Caco-2 (cell line): ENCODE data around the gene VKORC1L1. TPM values are rescaled to one million over a fixed set of nuclear protein-coding genes. Genes with fewer than 3 reads are reported as not detected.
"Not testable (repeated sequence)": the region's sequence is repeated elsewhere in the genome, so short reads cannot be mapped to it uniquely, and the experiment has no call there.

Source experiments
- Bru-seq: library from RNA; stranded (reverse); fragments of 400-500 nt; gene quantifications from one replicate; lab custom pipeline; 2021; lab: Mats Ljungman, UMichigan
- BruChase-seq, 2 experiments: library from RNA; stranded (reverse); fragments of 400-500 nt; gene quantifications; one replicate each; lab custom pipeline; 2021; lab: Mats Ljungman, UMichigan
- BruUV-seq: library from RNA; stranded (reverse); fragments of 400-500 nt; replicated peaks from 2 replicates; lab custom pipeline; 2021; lab: Mats Ljungman, UMichigan
- CTCF ChIA-PET: fragments of 300-600 bp; sonication (Branson Sonifier 250); formaldehyde crosslinking; loops from one replicate; lab custom pipeline; 2022; ENCODE audit warnings: antibody characterized with exemption; lab: Charles Lee
- POLR2A ChIA-PET: fragments of 300-600 bp; sonication (Branson Sonifier 250); formaldehyde crosslinking; loops from one replicate; lab custom pipeline; 2022; ENCODE audit warnings: antibody characterized with exemption; lab: Charles Lee
- DNase-seq, 2 experiments: peaks; one replicate each; pipeline versions ENCODE4 v3.0.0 to v3.0.0-alpha.2; 2020 to 2022
- H3K27me3 ChIP-seq: replicated peaks from 2 replicates; pipeline ENCODE4 v1.6.0; 2011; ENCODE audit warnings: low read length; ENCODE audit not compliant: control insufficient read depth, insufficient read depth
- H3K36me3 ChIP-seq: 2 replicates; pipeline ENCODE4 v1.5.1; 2011; ENCODE audit warnings: low read length; ENCODE audit not compliant: control insufficient read depth, insufficient read depth
- H3K4me1 ChIP-seq: fragments of 250-450 bp; sonication (Bioruptor Pico); 2 replicates; pipeline ENCODE4 v1.5.1; 2020; ENCODE audit warnings: mild to moderate bottlenecking
- H3K4me3 ChIP-seq: 2 replicates; pipeline ENCODE4 v1.5.1; 2011; ENCODE audit warnings: low read depth, mild to moderate bottlenecking, control low read depth, low read length
- H3K9me3 ChIP-seq: fragments of 250-450 bp; sonication (Bioruptor Pico); 2 replicates; pipeline ENCODE4 v1.5.1; 2020; ENCODE audit warnings: mild to moderate bottlenecking, moderate library complexity
- H3K27ac Mint-ChIP-seq: one replicate; pipeline ENCODE4 v1.8.0; 2022; ENCODE audit warnings: mixed read lengths; ENCODE audit not compliant: unreplicated experiment
- H3K27me3 Mint-ChIP-seq: one replicate; pipeline ENCODE4 v1.8.0; 2022; ENCODE audit warnings: mixed read lengths; ENCODE audit not compliant: insufficient read depth, unreplicated experiment
- H3K36me3 Mint-ChIP-seq: one replicate; pipeline ENCODE4 v1.8.0; 2022; ENCODE audit warnings: mild to moderate bottlenecking, mixed read lengths; ENCODE audit not compliant: insufficient read depth, unreplicated experiment
- H3K4me1 Mint-ChIP-seq: one replicate; pipeline ENCODE4 v1.8.0; 2022; ENCODE audit warnings: low read depth, mixed read lengths; ENCODE audit not compliant: unreplicated experiment
- H3K4me3 Mint-ChIP-seq: one replicate; pipeline ENCODE4 v1.8.0; 2022; ENCODE audit warnings: mild to moderate bottlenecking, moderate library complexity, mixed read lengths; ENCODE audit not compliant: unreplicated experiment
- H3K9me3 Mint-ChIP-seq: one replicate; pipeline ENCODE4 v1.8.0; 2022; ENCODE audit warnings: mixed read lengths; ENCODE audit not compliant: unreplicated experiment
- intact Hi-C: fragments of 100-400 bp; cut with micrococcal nuclease; formaldehyde crosslinking; loops from one replicate; pipeline ENCODE4 v1.10.0; 2022; ENCODE audit not compliant: unreplicated experiment
- long read RNA-seq: library from polyadenylated mRNA; stranded (forward); transcript quantifications from one replicate; pipeline ENCODE4 v2.0.0, GENCODE V29; 2022
- total RNA-seq: library from RNA; stranded (reverse); gene quantifications from 2 replicates; pipeline ENCODE4 v1.2.3, GENCODE V29; 2022
- TF ChIP-seq, protein P1 (sequence below), 2 experiments: fragments of 200-600 bp in 1 of 2; IDR thresholded peaks; 1 replicate in 1 of 2; 2 replicates in 1 of 2; pipeline versions ENCODE4 v1.5.1 to v1.8.0; 2011 to 2022; ENCODE audit warnings: antibody characterized with exemption in 1 of 2, control low read depth in 1 of 2, inconsistent platforms in 1 of 2, low read depth in 1 of 2, low read length in 1 of 2, mild to moderate bottlenecking in 1 of 2, moderate library complexity in 1 of 2; ENCODE audit not compliant: insufficient read depth in 1 of 2, severe bottlenecking in 1 of 2, unreplicated experiment in 1 of 2

Gene VKORC1L1
- 35.2 and 35.5 TPM in 2 replicates for total RNA-seq
- percentile 83 among the genes with signal in this experiment for Bru-seq, nascent RNA
- percentile 89 among the genes with signal in this experiment for BruChase-seq, experiment 1, labeled RNA remaining after a 2-hour chase
- percentile 88 among the genes with signal in this experiment for BruChase-seq, experiment 2, labeled RNA remaining after a 6-hour chase
- long read RNA-seq, full-length matches to known transcripts: 48 of 60 reads
- long read RNA-seq, partial matches to known transcripts: 0 of 60 reads
- long read RNA-seq, other reads (novel, unspliced or antisense): 12 of 60 reads

DNA sequence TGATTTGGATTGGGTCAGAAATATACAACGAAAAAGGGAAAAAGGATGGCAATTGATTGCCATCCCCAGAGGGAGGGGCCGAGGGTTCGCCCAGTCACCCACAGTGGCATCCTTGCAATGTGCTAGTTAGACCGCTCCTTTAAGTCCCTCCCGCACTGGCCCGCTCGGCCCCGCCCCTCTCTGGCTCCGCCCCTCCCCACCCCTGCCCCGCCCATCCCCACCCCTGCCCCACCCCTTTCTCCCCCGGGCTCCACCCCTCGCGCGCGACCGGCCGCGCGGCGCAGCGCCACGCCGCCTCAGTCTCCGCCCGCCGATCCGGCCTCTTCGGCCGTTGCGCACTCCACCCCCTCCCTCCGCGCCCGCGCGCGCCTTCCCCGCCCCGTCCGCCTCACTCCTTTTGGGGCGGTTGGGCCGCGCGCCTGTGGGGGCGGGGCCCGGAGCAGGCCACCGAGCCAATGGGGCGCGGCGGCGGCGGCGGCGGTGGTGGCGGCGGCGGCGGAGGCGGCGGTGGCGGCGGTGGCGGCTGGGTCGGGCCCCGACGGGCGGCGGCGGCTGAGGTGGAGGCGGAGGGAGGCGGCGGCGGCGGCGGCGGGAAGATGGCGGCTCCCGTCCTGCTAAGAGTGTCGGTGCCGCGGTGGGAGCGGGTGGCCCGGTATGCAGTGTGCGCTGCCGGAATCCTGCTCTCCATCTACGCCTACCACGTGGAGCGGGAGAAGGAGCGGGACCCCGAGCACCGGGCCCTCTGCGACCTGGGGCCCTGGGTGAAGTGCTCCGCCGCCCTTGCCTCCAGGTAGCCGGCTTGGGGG is at the start of gene VKORC1L1:
VKORC1L1 (plus strand) TSS at position 299 of the 806 bp plus-strand sequence; CDS start at position 597, 298 bp downstream.
- POLR2A ChIA-PET: interaction anchor here (0.5 kb wide), 1 partner anchor 15 kb away, joined by 4 read pairs; no protein-coding TSS in a partner anchor
- Histone ChIP-seq H3K36me3 (no peaks in the 10 kb centered on the region), H3K4me1 (no peaks in the 10 kb centered on the region), H3K27me3 (no peaks in the 10 kb centered on the region), H3K4me3 (peak within 1 kb of the TSS; percentile 63), H3K9me3 (no peaks in the 10 kb centered on the region)
- DNase-seq: peak; percentile 96 to 97
- Mint-ChIP-seq H3K9me3 (no peaks in the 10 kb centered on the region), H3K27me3 (no peaks in the 10 kb centered on the region), H3K4me1 (no peaks in the 10 kb centered on the region), H3K4me3 (peak within 1 kb of the TSS; percentile 77), H3K36me3 (no peaks in the 10 kb centered on the region), H3K27ac (peak within 1 kb of the TSS; percentile 87)
- intact Hi-C loops: loop anchor here (5.0 kb wide), 2 partner anchors 54 to 126 kb away; no protein-coding TSS in a partner anchor
- CTCF ChIA-PET: no interaction called here
- TF ChIP-seq, protein P1, sequence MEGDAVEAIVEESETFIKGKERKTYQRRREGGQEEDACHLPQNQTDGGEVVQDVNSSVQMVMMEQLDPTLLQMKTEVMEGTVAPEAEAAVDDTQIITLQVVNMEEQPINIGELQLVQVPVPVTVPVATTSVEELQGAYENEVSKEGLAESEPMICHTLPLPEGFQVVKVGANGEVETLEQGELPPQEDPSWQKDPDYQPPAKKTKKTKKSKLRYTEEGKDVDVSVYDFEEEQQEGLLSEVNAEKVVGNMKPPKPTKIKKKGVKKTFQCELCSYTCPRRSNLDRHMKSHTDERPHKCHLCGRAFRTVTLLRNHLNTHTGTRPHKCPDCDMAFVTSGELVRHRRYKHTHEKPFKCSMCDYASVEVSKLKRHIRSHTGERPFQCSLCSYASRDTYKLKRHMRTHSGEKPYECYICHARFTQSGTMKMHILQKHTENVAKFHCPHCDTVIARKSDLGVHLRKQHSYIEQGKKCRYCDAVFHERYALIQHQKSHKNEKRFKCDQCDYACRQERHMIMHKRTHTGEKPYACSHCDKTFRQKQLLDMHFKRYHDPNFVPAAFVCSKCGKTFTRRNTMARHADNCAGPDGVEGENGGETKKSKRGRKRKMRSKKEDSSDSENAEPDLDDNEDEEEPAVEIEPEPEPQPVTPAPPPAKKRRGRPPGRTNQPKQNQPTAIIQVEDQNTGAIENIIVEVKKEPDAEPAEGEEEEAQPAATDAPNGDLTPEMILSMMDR (IDR thresholded peaks at IDR 0.05; ENCODE audit: insufficient read depth in 1 of 2, low read depth in 1 of 2, low read length in 1 of 2, severe bottlenecking in 1 of 2, unreplicated experiment in 1 of 2): no peak
- BruUV-seq: no TSS peak

DNA sequence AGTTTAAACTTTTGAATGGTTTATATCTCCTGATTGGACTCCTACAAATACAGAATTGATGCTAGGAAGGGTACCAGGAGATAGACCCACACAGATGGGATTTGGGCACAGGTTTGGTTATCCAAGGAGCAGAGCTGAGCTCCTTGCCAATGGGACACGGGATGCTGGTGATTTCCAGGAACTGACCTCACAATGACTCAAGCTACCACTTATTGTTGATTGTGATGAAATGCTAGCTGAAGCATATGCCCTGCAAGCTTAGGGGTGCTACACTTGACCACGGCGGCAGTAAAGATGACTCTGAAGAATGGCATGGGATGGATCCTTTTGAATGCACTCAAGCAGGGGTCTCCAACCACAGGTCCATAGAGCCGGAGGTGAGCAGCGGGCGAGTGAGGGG is 45.5 kb upstream of the VKORC1L1 start:
- intact Hi-C loops: no loop called here
- Histone ChIP-seq H3K4me1 (no peaks in the 10 kb centered on the region), H3K27me3 (no peaks in the 10 kb centered on the region), H3K9me3 (no peaks in the 10 kb centered on the region), H3K4me3 (no peak overlapping the region), H3K36me3 (no peaks in the 10 kb centered on the region)
- TF ChIP-seq, protein P1 (IDR thresholded peaks at IDR 0.05; ENCODE audit: insufficient read depth in 1 of 2, low read depth in 1 of 2, low read length in 1 of 2, severe bottlenecking in 1 of 2, unreplicated experiment in 1 of 2): no peak
- no peaks in the 10 kb centered on the region for H3K36me3 Mint-ChIP-seq
- H3K27me3 Mint-ChIP-seq: peaks cover 4% of the 10 kb centered on the region
- H3K4me3 Mint-ChIP-seq: no peak overlapping the region
- no peak overlapping the region for H3K27ac Mint-ChIP-seq
- no TSS peak for BruUV-seq
- DNase-seq: no peak
- H3K9me3 Mint-ChIP-seq: peaks cover 6% of the 10 kb centered on the region
- POLR2A ChIA-PET: no interaction called here
- no peaks in the 10 kb centered on the region for H3K4me1 Mint-ChIP-seq
- CTCF ChIA-PET: no interaction called here

- Mint-ChIP-seq H3K9me3 (peaks cover 10% of the 10 kb centered on the region), H3K36me3 (no peaks in the 10 kb centered on the region), H3K27me3 (no peaks in the 10 kb centered on the region), H3K4me1 (no peaks in the 10 kb centered on the region), H3K27ac (no peak overlapping the region), H3K4me3 (no peak overlapping the region)
- H3K4me3 ChIP-seq: no peak overlapping the region
- no TSS peak for BruUV-seq
- H3K27me3 ChIP-seq: no peaks in the 10 kb centered on the region
- no peaks in the 10 kb centered on the region for H3K36me3 ChIP-seq
- ChIA-PET POLR2A (no interaction called here), CTCF (no interaction called here)
- H3K4me1 ChIP-seq: no peaks in the 10 kb centered on the region
- peak in 1 of 2 experiments; percentile 45 for DNase-seq
- no peaks in the 10 kb centered on the region for H3K9me3 ChIP-seq
- TF ChIP-seq, protein P1 (IDR thresholded peaks at IDR 0.05; ENCODE audit: insufficient read depth in 1 of 2, low read depth in 1 of 2, low read length in 1 of 2, severe bottlenecking in 1 of 2, unreplicated experiment in 1 of 2): no peak
- intact Hi-C loops: no loop called here
Measured at GRCh38 chr7:65832281-65832680, 40.6 kb upstream of the VKORC1L1 start.

- BruUV-seq, H3K27me3 Mint-ChIP-seq, DNase-seq, H3K9me3 Mint-ChIP-seq, H3K4me1 Mint-ChIP-seq, H3K36me3 ChIP-seq, intact Hi-C loops, CTCF ChIA-PET, H3K9me3 ChIP-seq, H3K4me3 Mint-ChIP-seq, H3K4me3 ChIP-seq, H3K27me3 ChIP-seq, POLR2A ChIA-PET, H3K27ac Mint-ChIP-seq, H3K4me1 ChIP-seq: not testable (repeated sequence)
- peaks cover 13% of the 10 kb centered on the region for H3K36me3 Mint-ChIP-seq
Measured at GRCh38 chr7:65836684-65837083, 36.2 kb upstream of the VKORC1L1 start.
